Fibroblast of skin of left quadriceps (primary cell): ENCODE measurements around the gene KRT14.
A peak's percentile ranks its signal among the peaks of the same experiment; 100 is the strongest.
"Not testable (repeated sequence)": the region's sequence is repeated elsewhere in the genome, so short reads cannot be mapped to it uniquely, and the experiment has no call there.

Source experiments
- DNase-seq, 2 experiments: peaks; one replicate each; pipeline ENCODE4 v3.0.0-alpha.2; 2013; ENCODE audit warnings: low read depth in 2 of 2

The KRT14 gene

GRCh38 chr17:41579484-41580243, 7.0 kb downstream of the KRT14 start:
- peak; percentile 36 to 50 for DNase-seq

DNA sequence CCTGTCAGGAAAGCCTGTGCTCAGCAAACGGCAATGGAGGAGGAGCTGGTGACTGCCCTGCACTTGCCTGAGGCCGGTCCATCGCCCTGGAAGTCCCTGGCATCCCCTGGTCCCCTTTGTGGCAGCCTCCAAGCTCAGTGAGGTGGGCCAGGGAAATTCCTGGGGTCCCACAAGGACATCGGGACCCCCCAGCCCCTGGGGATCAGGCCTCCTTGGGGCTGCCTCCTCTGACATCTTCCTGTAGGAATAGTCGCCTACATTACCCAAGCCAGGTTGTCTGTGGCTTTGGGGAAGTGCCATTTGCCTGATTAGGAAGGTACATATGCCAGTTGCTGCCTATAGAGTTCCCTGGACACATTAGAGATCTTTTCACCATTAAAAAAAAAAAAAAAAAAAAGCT, 7.7 kb downstream of the KRT14 start:
- DNase-seq, result no peak

DNA sequence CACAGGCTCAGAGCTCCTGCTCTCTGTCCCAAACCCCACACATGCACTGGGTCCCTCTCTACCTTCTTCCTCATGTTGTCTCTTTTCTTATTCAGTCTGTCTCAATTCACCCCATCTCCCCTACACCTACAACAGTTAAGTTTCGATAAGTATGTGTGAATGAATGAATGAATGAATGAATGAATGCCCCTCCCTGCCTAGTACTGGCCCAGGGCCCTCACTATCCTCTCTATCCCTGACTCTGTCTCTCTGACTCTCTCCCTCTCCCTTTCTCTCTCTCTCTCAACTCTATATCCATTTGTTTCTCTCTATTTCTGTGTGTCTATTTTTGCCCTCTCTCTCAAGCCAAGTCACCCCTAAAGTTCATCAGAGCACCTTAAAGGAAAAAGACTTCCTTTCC, 8.2 kb downstream of the KRT14 start:
- no peak for DNase-seq

DNA sequence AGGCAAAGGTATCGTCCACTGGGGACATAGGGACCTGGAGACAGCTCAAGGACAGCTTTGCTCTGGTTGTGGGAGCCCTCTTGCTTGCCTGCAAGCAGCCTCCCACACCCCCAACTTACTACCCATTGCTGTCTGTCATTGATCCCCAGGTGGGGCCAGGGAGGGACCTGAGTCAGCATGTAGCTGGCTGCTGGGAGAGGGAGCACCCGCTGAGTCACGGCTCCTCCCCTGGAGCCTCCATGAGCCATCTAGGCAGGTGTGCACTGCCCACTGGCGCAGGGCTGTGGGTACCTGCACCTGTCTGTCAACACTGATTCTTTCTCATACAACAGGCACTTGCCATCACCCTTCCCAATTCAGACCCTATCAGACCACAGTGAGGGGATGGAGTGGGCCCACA, 10.0 kb downstream of the KRT14 start:
- not testable (repeated sequence) for DNase-seq

DNA sequence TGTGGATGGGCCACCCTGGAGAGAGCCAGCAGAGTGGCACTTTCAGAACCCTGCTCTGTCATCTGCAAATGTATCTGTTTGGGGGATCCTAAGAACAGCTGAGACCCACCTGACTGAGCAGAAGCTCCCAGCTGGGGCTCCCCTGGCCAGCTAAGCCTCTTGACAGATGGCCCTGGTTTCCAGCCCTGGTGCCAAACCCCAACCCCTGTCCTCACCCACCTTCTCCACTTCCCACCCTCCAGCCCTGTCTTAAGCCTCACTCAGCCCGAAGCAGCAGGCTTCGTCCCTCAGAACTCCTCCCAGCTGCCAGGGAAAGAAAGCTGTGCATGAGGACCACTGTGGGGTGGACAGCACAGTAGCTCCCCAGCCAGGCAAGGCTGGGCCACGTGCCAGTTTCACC, 11.4 kb downstream of the KRT14 start:
- DNase-seq, result no peak

- DNase-seq, result no peak
Observed at GRCh38 chr17:41571561-41572434, 14.9 kb downstream of the KRT14 start, which contains the start of gene KRT9. Gene KRT9, minus strand, starts transcription at chr17:41572059. Its CDS starts 67 bp downstream, at chr17:41571992.

- no peak for DNase-seq
Observed at GRCh38 chr17:41567317-41567716, 19.4 kb downstream of the KRT14 start.

GRCh38 chr17:41565338-41565737, 21.4 kb downstream of the KRT14 start:
- DNase-seq, result no peak

DNA sequence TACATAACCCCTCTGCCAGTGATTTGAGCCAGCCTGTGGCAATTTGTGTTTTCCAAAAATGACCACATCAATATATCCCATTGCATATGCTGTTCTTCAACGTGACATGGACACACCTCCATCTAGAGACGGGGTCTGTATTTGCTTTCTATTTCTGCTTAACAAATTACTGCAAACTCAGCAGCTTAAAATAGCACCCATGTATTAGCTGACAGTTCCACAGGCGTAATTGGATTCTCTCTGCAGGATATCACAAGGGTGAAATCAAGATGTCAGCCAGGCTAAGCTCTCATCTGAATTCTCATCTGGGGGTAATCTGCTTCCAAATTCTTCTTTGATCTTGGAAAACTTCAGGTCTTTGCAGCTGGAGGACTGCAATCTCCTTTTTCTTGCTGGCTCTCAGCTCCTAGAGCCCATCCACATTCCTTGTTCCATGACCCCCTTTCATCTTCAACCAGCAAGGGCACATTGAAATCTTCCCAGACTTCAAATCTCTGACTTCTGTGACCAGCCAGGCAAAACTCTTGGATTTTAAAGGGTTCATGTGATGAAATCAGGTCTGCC, 23.0 kb downstream of the KRT14 start:
- no peak for DNase-seq

- DNase-seq, result no peak
Observed at GRCh38 chr17:41561554-41561953, 25.1 kb downstream of the KRT14 start.

DNA sequence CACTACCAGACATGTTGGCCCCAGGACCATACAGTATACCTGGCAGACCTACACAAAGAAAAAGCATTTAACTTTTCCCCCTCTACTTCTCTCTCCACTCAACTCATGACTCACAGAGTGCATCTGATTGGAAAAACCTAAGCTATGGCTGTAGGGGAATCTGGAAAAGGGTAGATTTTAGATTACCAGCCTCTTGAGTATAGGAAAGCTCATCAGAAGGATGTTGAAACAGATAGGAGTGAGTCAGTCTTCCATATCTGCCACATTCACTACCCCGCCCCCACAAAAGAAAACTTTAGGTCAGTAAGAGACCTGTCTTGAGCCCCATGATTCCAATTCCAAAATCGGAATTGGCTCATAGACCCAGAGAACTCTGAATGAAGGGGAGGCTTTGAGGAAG, 27.1 kb downstream of the KRT14 start:
- DNase-seq, result no peak

DNA sequence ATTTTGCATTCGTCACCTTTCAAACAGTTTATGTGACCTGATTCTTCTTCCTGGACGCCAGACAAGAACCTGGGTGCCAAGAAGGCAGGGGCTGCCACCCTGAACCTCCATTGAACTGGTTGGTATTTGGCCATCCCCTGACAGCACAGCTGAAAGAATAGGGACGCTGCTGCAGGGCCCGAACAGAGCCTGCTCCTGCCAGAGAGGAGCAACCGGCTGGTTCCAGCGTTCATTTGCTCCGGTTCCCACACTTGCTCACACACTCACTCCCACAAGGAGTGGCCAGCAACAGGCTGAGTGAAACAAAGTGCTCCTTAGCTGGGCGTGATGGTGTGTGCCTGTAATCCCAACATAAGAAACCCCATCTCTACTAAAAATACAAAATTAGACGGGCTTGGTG, 29.8 kb downstream of the KRT14 start:
- DNase-seq, result no peak

- no peak for DNase-seq
Observed at GRCh38 chr17:41556306-41556705, 30.4 kb downstream of the KRT14 start.

- no peak for DNase-seq
Observed at GRCh38 chr17:41555105-41555887, 31.4 kb downstream of the KRT14 start.

- DNase-seq, result no peak
Observed at GRCh38 chr17:41553987-41554680, 32.6 kb downstream of the KRT14 start.

GRCh38 chr17:41553176-41553575, 33.5 kb downstream of the KRT14 start:
- DNase-seq, result no peak

- DNase-seq, result no peak
Observed at GRCh38 chr17:41552455-41552854, 34.2 kb downstream of the KRT14 start.

GRCh38 chr17:41551365-41551764, 35.3 kb downstream of the KRT14 start:
- no peak for DNase-seq

DNA sequence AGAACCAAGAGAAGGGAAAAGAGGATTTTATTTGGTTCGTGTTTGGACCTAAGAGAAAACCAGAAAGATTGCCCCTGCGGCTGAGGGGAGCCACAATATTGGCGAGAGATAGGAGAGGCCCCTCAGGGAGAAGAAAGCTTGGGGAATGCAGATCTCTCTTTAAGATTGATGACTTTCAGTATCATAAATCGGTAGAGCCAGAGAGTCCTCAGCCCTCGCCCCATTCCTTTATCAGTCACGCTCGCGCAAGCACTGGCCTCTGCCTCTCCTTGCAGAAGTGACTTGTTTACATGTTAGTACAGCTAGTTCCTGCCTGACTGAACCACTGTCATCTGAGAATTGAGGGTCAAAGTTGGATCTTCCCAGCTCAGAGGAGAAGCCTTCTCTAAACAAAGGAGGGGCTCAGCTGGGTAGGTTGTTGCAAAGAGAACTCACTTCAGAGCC, 37.1 kb downstream of the KRT14 start:
- no peak for DNase-seq

DNA sequence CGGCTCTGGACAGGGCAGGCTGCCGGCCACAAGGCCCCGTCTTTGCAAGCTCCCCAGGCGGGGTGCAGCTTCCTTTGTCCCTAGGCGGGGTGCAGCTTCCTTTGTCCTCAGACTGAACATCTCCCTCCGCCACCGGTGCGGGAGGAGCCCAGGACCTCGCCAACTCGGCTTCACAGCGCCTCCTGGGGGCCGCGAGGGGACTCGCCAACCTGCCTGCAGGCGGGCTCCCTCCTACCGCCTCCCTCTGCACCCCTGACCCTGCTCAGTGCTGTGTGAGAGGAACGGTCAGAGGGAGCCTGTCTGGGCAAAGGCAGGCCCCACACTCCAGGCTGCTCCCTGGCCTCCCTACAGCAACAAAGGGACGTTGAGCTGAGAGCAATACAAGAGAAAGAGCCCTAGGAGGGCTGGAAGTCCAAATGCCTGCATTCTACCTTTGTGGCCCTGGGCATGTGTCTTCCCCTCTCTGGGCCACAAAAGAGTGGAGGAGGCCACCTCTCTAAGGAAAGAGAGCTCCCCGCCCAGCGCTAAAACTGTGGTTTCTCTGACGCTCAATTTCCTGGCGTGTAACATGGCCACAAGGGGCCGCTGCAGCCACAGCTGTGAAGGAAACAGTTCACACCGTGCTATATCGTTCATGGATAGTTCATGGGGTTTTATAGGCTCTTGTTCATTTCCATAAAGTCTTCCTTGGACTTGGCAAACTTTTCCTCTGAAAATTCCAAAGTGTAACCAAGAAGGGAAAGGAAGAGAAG, 37.7 kb downstream of the KRT14 start:
- DNase-seq, result peak; percentile 77 to 81
